ENCODE measurements around the gene KLHL26. TPM values are rescaled to one million over a fixed set of nuclear protein-coding genes. Genes with fewer than 3 reads are reported as not detected.
"Not testable (repeated sequence)": the region's sequence is repeated elsewhere in the genome, so short reads cannot be mapped to it uniquely, and the experiment has no call there.

Gene KLHL26
- total and polyA plus RNA-seq, 2 donors from 2014 or later: 5.6 to 16.1 TPM

- H3K4me1 ChIP-seq (ENCODE audit: control insufficient read depth in 2 of 3, insufficient read depth in 2 of 3, low read depth in 1 of 3, low read length in 3 of 3): peaks cover 0 to 3% (median 0%) of the 10 kb centered on the region in 3 donors
- TF ChIP-seq CTCF (IDR thresholded peaks at IDR 0.05; ENCODE audit: borderline replicate concordance, extremely low read depth, insufficient read depth): no peak
- FAIRE-seq (no peak), DNase-seq (no peak)
- no peak overlapping the region for H3K9ac ChIP-seq (ENCODE audit: low read length in 3 of 3)
- intact Hi-C loops (cut with DNase I): loop anchor here (10.0 kb wide), 1 partner anchor 245 kb away; no protein-coding TSS in a partner anchor
- no peaks in the 10 kb centered on the region for H3K9me3 ChIP-seq (ENCODE audit: control insufficient read depth in 2 of 3, insufficient read depth in 1 of 3, low read length in 3 of 3)
- H3K4me3 ChIP-seq (ENCODE audit: low read length in 3 of 3): no peak overlapping the region
- no peak overlapping the region for H3K27ac ChIP-seq (ENCODE audit: low read depth in 2 of 2, low read length in 2 of 2)
- no peaks in the 10 kb centered on the region for H3K36me3 ChIP-seq (ENCODE audit: control insufficient read depth in 2 of 3, insufficient read depth in 3 of 3, low read length in 3 of 3)
- peaks cover 8% of the 10 kb centered on the region for H3K27me3 ChIP-seq (ENCODE audit: control insufficient read depth, insufficient read depth, low read length)
These were observed 37.3 kb upstream of the KLHL26 start for GRCh38 chr19:18599485-18599884.

- H3K36me3 ChIP-seq (ENCODE audit: control insufficient read depth in 2 of 3, insufficient read depth in 3 of 3, low read length in 3 of 3); H3K4me1 ChIP-seq (ENCODE audit: control insufficient read depth in 2 of 3, insufficient read depth in 2 of 3, low read depth in 1 of 3, low read length in 3 of 3); intact Hi-C loops (cut with DNase I); H3K9me3 ChIP-seq (ENCODE audit: control insufficient read depth in 2 of 3, insufficient read depth in 1 of 3, low read length in 3 of 3); DNase-seq; H3K27ac ChIP-seq (ENCODE audit: low read depth in 2 of 2, low read length in 2 of 2); H3K9ac ChIP-seq (ENCODE audit: low read length in 3 of 3); H3K4me3 ChIP-seq (ENCODE audit: low read length in 3 of 3); FAIRE-seq: not testable (repeated sequence)
- H3K27me3 ChIP-seq (ENCODE audit: control insufficient read depth, insufficient read depth, low read length): peaks cover 11% of the 10 kb centered on the region
These were observed 36.0 kb upstream of the KLHL26 start for GRCh38 chr19:18600692-18601397.

GRCh38 chr19:18601875-18602274 is 35.0 kb upstream of the KLHL26 start:
- no peak for TF ChIP-seq CTCF (IDR thresholded peaks at IDR 0.05; ENCODE audit: borderline replicate concordance, extremely low read depth, insufficient read depth)
- FAIRE-seq: no peak
- H3K27me3 ChIP-seq (ENCODE audit: control insufficient read depth, insufficient read depth, low read length): peaks cover 11% of the 10 kb centered on the region
- intact Hi-C loops (cut with DNase I): no loop called here
- H3K36me3 ChIP-seq (ENCODE audit: control insufficient read depth in 2 of 3, insufficient read depth in 3 of 3, low read length in 3 of 3): no peaks in the 10 kb centered on the region
- no peak overlapping the region for H3K4me3 ChIP-seq (ENCODE audit: low read length in 3 of 3)
- no peak overlapping the region for H3K27ac ChIP-seq (ENCODE audit: low read depth in 2 of 2, low read length in 2 of 2)
- no peak for DNase-seq
- no peak overlapping the region for H3K9ac ChIP-seq (ENCODE audit: low read length in 3 of 3)
- H3K4me1 ChIP-seq (ENCODE audit: control insufficient read depth in 2 of 3, insufficient read depth in 2 of 3, low read depth in 1 of 3, low read length in 3 of 3): no peaks in the 10 kb centered on the region
- H3K9me3 ChIP-seq (ENCODE audit: control insufficient read depth in 2 of 3, insufficient read depth in 1 of 3, low read length in 3 of 3): no peaks in the 10 kb centered on the region

GRCh38 chr19:18603255-18603957 is 33.4 kb upstream of the KLHL26 start:
- DNase-seq (no peak), FAIRE-seq (no peak)
- Histone ChIP-seq H3K4me3 (ENCODE audit: low read length in 3 of 3) (no peak overlapping the region), H3K36me3 (ENCODE audit: control insufficient read depth in 2 of 3, insufficient read depth in 3 of 3, low read length in 3 of 3) (no peaks in the 10 kb centered on the region), H3K9me3 (ENCODE audit: control insufficient read depth in 2 of 3, insufficient read depth in 1 of 3, low read length in 3 of 3) (no peaks in the 10 kb centered on the region), H3K4me1 (ENCODE audit: control insufficient read depth in 2 of 3, insufficient read depth in 2 of 3, low read depth in 1 of 3, low read length in 3 of 3) (peaks cover 0 to 4% (median 0%) of the 10 kb centered on the region in 3 donors), H3K27ac (ENCODE audit: low read depth in 2 of 2, low read length in 2 of 2) (no peak overlapping the region), H3K27me3 (ENCODE audit: control insufficient read depth, insufficient read depth, low read length) (peaks cover 24% of the 10 kb centered on the region), H3K9ac (ENCODE audit: low read length in 3 of 3) (no peak overlapping the region)
- intact Hi-C loops (cut with DNase I): no loop called here
- no peak for TF ChIP-seq CTCF (IDR thresholded peaks at IDR 0.05; ENCODE audit: borderline replicate concordance, extremely low read depth, insufficient read depth)
